GM18873 (cell line): ENCODE results near the gene LPAR6.

Source experiments
- ATAC-seq: cut with Tn5 transposase; IDR thresholded peaks from one replicate; pipeline ENCODE4 v1.9.1; 2021; ENCODE audit warnings: mild to moderate bottlenecking, moderate library complexity, moderate number of reproducible peaks; ENCODE audit not compliant: unreplicated experiment, low FRiP score

The LPAR6 gene

GRCh38 chr13:48383384-48383783 is 29.5 kb downstream of the LPAR6 start:
- no peak for ATAC-seq

GRCh38 chr13:48380581-48380980 is 32.3 kb downstream of the LPAR6 start:
- ATAC-seq: no peak

GRCh38 chr13:48377857-48378256 is 35.1 kb downstream of the LPAR6 start:
- no peak for ATAC-seq

- ATAC-seq: no peak
Measured at GRCh38 chr13:48370815-48371214, 42.1 kb downstream of the LPAR6 start.

GRCh38 chr13:48369988-48370387 is 42.9 kb downstream of the LPAR6 start:
- no peak for ATAC-seq
